Keratinocyte (primary cell): ENCODE data around the gene RNF13.

Source experiments
- EZH2 ChIP-seq: IDR thresholded peaks from one replicate; pipeline ENCODE4 v1.6.1; 2012; ENCODE audit warnings: inconsistent platforms, mild to moderate bottlenecking, low read length, moderate library complexity
- TF ChIP-seq, protein P1 (sequence below), 3 experiments: IDR thresholded peaks in 1 of 3; conservative IDR thresholded peaks in 1 of 3; optimal IDR thresholded peaks in 1 of 3; 2 replicates in 2 of 3; 3 replicates in 1 of 3; pipeline versions ENCODE3 to v1.5.1; 2011; ENCODE audit warnings: low read length in 3 of 3, mild to moderate bottlenecking in 3 of 3, moderate library complexity in 2 of 3, control low read depth in 1 of 3, inconsistent platforms in 1 of 3; ENCODE audit not compliant: insufficient read depth in 2 of 3; ENCODE audit errors: extremely low read depth in 1 of 3

DNA sequence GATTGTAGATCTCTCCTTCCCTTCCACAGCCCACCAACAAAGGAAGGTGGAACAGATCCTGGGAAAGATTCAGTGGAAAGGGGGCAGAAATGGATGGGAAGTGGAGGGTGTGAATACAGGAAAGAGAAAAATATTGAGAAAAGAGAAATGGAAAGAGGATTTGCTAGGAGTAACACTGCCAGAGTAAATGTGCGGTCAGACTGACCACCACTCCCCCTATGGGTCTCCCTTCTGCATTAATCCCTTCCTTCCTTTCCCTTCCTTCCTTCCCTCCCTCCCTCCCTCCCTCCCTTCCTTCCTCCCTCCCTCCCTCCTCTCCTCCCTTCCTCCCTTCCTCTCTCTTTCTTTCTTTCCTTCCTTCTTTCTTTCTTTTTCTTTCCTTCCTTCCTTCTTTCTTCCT is 48.7 kb upstream of the RNF13 start:
- TF ChIP-seq, protein P1, sequence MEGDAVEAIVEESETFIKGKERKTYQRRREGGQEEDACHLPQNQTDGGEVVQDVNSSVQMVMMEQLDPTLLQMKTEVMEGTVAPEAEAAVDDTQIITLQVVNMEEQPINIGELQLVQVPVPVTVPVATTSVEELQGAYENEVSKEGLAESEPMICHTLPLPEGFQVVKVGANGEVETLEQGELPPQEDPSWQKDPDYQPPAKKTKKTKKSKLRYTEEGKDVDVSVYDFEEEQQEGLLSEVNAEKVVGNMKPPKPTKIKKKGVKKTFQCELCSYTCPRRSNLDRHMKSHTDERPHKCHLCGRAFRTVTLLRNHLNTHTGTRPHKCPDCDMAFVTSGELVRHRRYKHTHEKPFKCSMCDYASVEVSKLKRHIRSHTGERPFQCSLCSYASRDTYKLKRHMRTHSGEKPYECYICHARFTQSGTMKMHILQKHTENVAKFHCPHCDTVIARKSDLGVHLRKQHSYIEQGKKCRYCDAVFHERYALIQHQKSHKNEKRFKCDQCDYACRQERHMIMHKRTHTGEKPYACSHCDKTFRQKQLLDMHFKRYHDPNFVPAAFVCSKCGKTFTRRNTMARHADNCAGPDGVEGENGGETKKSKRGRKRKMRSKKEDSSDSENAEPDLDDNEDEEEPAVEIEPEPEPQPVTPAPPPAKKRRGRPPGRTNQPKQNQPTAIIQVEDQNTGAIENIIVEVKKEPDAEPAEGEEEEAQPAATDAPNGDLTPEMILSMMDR (optimal IDR thresholded peaks at IDR 0.05 in 1 of 3, IDR thresholded peaks at IDR 0.05 in 1 of 3, conservative IDR thresholded peaks at IDR 0.05 in 1 of 3; ENCODE audit: extremely low read depth in 1 of 3, insufficient read depth in 2 of 3, low read length in 3 of 3) = no peak
- TF ChIP-seq EZH2 = no peak
